Spleen (tissue), 7 donors: ENCODE measurements around the gene PARD3B.

Experiments used
- CTCF ChIP-seq, 11 experiments: fragments of 200-600 bp in 7 of 11; fragments of 450-650 bp in 4 of 11; sonication (generic) in 4 of 11; IDR thresholded peaks in 8 of 11; conservative IDR thresholded peaks in 3 of 11; 1 replicate in 7 of 11; 2 replicates in 4 of 11; pipeline versions ENCODE4 v1.4.0 to v1.8.0; 2016 to 2021; ENCODE audit warnings: antibody characterized with exemption in 11 of 11, inconsistent platforms in 4 of 11, mild to moderate bottlenecking in 1 of 11
- POLR2A ChIP-seq, 3 donors: fragments of 450-650 bp; IDR thresholded peaks; one replicate each; pipeline ENCODE4 v1.5.1; 2017; ENCODE audit warnings: antibody characterized with exemption in 3 of 3, mild to moderate bottlenecking in 1 of 3
- donor health status: DM: no; HTN: no; CAD: no; lungs with moderate emphysema.
- donor health status: DM: no; HTN: no; CAD: no.
- donor health status: DM: no; HTN: no; CAD: no.

- TF ChIP-seq CTCF (IDR thresholded peaks at IDR 0.05 in 8 of 11, conservative IDR thresholded peaks at IDR 0.05 in 3 of 11) (no peak), POLR2A (IDR thresholded peaks at IDR 0.05) (no peak)
These were observed 317.5 kb downstream of the PARD3B start for GRCh38 chr2:204862809-204863208.
